WTC11 (cell line): ENCODE data around the gene SMIM12.

ENCODE experiments used
- FOXJ3 ChIP-seq: sonication (generic); formaldehyde crosslinking; IDR thresholded peaks from 2 replicates; pipeline ENCODE4 v1.9.0; 2021; ENCODE audit warnings: missing genetic modification reagents, mild to moderate bottlenecking, borderline replicate concordance
- JUN ChIP-seq: sonication (generic); formaldehyde crosslinking; IDR thresholded peaks from 2 replicates; pipeline ENCODE4 v1.8.0; 2023; ENCODE audit warnings: mild to moderate bottlenecking, missing genetic modification reagents
- MYBL2 ChIP-seq: sonication (generic); formaldehyde crosslinking; IDR thresholded peaks from 2 replicates; pipeline ENCODE4 v1.8.1; 2023; ENCODE audit warnings: mild to moderate bottlenecking, moderate library complexity, missing genetic modification reagents
- NR2C2 ChIP-seq: sonication (generic); formaldehyde crosslinking; IDR thresholded peaks from 2 replicates; pipeline ENCODE4 v1.8.0; 2022; ENCODE audit warnings: mild to moderate bottlenecking, missing genetic modification reagents
- TCF7 ChIP-seq: sonication (generic); formaldehyde crosslinking; IDR thresholded peaks from 2 replicates; pipeline ENCODE4 v1.8.0; 2022; ENCODE audit warnings: mild to moderate bottlenecking, low read depth, missing genetic modification reagents, moderate library complexity
- TF ChIP-seq, protein P1 (sequence below): fragments of 200-600 bp; IDR thresholded peaks from 2 replicates; pipeline ENCODE4 v1.8.0; 2022; ENCODE audit warnings: antibody characterized with exemption
- TF ChIP-seq, protein P2 (sequence below): sonication (generic); formaldehyde crosslinking; IDR thresholded peaks from 2 replicates; pipeline ENCODE4 v1.8.1; 2023; ENCODE audit warnings: mild to moderate bottlenecking, missing genetic modification reagents, moderate library complexity
- TF ChIP-seq, protein P3 (sequence below): sonication (generic); formaldehyde crosslinking; IDR thresholded peaks from 2 replicates; pipeline ENCODE4 v1.8.0; 2022; ENCODE audit warnings: mild to moderate bottlenecking, missing genetic modification reagents
- TF ChIP-seq, protein P4 (sequence below): sonication (generic); formaldehyde crosslinking; IDR thresholded peaks from 2 replicates; pipeline ENCODE4 v1.8.1; 2023; ENCODE audit warnings: mild to moderate bottlenecking, moderate library complexity, missing genetic modification reagents

DNA sequence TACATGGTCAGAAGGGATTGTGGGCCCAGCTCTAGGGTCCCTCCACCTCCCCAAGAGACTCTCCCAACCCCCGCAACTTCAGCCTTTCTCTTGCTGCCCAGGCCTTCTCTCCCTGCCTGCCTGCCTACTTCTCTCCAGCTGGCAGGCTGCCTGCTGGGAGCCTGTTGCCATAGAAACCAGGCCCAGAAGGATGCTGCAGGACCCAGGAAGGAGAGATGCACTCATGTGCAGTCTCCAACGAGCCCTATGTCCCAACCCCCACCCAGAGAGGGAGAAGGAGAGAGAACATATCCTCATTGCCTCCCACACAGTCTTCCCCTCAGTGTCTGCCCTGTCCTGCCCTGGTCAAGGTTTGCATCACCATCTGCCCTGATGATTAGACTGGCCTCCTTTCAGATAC, 10.8 kb upstream of the SMIM12 start:
- TF ChIP-seq FOXJ3 (CRISPR knock-in tag) (no peak), TCF7 (no peak), NR2C2 (CRISPR knock-in tag) (no peak), MYBL2 (CRISPR knock-in tag) (no peak), JUN (CRISPR knock-in tag) (no peak)
- TF ChIP-seq, protein P1, sequence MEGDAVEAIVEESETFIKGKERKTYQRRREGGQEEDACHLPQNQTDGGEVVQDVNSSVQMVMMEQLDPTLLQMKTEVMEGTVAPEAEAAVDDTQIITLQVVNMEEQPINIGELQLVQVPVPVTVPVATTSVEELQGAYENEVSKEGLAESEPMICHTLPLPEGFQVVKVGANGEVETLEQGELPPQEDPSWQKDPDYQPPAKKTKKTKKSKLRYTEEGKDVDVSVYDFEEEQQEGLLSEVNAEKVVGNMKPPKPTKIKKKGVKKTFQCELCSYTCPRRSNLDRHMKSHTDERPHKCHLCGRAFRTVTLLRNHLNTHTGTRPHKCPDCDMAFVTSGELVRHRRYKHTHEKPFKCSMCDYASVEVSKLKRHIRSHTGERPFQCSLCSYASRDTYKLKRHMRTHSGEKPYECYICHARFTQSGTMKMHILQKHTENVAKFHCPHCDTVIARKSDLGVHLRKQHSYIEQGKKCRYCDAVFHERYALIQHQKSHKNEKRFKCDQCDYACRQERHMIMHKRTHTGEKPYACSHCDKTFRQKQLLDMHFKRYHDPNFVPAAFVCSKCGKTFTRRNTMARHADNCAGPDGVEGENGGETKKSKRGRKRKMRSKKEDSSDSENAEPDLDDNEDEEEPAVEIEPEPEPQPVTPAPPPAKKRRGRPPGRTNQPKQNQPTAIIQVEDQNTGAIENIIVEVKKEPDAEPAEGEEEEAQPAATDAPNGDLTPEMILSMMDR, result no peak
- TF ChIP-seq, protein P2, sequence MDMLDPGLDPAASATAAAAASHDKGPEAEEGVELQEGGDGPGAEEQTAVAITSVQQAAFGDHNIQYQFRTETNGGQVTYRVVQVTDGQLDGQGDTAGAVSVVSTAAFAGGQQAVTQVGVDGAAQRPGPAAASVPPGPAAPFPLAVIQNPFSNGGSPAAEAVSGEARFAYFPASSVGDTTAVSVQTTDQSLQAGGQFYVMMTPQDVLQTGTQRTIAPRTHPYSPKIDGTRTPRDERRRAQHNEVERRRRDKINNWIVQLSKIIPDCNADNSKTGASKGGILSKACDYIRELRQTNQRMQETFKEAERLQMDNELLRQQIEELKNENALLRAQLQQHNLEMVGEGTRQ, result no peak
- TF ChIP-seq, protein P3, sequence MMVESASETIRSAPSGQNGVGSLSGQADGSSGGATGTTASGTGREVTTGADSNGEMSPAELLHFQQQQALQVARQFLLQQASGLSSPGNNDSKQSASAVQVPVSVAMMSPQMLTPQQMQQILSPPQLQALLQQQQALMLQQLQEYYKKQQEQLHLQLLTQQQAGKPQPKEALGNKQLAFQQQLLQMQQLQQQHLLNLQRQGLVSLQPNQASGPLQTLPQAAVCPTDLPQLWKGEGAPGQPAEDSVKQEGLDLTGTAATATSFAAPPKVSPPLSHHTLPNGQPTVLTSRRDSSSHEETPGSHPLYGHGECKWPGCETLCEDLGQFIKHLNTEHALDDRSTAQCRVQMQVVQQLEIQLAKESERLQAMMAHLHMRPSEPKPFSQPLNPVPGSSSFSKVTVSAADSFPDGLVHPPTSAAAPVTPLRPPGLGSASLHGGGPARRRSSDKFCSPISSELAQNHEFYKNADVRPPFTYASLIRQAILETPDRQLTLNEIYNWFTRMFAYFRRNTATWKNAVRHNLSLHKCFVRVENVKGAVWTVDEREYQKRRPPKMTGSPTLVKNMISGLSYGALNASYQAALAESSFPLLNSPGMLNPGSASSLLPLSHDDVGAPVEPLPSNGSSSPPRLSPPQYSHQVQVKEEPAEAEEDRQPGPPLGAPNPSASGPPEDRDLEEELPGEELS (CRISPR knock-in tag), result no peak
- TF ChIP-seq, protein P4, sequence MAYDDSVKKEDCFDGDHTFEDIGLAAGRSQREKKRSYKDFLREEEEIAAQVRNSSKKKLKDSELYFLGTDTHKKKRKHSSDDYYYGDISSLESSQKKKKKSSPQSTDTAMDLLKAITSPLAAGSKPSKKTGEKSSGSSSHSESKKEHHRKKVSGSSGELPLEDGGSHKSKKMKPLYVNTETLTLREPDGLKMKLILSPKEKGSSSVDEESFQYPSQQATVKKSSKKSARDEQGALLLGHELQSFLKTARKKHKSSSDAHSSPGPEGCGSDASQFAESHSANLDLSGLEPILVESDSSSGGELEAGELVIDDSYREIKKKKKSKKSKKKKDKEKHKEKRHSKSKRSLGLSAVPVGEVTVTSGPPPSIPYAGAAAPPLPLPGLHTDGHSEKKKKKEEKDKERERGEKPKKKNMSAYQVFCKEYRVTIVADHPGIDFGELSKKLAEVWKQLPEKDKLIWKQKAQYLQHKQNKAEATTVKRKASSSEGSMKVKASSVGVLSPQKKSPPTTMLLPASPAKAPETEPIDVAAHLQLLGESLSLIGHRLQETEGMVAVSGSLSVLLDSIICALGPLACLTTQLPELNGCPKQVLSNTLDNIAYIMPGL (CRISPR knock-in tag), result no peak
